Fibroblast of lung (primary cell): ENCODE results near the gene OR10A3.

Experiments used
- EZH2 ChIP-seq: IDR thresholded peaks from 2 replicates; pipeline ENCODE4 v1.5.1; 2012; ENCODE audit warnings: low read length, control low read depth, mild to moderate bottlenecking; ENCODE audit errors: missing control alignments
- TF ChIP-seq, protein P1 (sequence below), 2 donors: IDR thresholded peaks in 1 of 2; conservative IDR thresholded peaks in 1 of 2; 1 replicate in 1 of 2; 2 replicates in 1 of 2; pipeline ENCODE4 v1.5.1; 2011 to 2012; ENCODE audit warnings: low read length in 2 of 2, control low read depth in 1 of 2, inconsistent platforms in 1 of 2, low read depth in 1 of 2, mild to moderate bottlenecking in 1 of 2

DNA sequence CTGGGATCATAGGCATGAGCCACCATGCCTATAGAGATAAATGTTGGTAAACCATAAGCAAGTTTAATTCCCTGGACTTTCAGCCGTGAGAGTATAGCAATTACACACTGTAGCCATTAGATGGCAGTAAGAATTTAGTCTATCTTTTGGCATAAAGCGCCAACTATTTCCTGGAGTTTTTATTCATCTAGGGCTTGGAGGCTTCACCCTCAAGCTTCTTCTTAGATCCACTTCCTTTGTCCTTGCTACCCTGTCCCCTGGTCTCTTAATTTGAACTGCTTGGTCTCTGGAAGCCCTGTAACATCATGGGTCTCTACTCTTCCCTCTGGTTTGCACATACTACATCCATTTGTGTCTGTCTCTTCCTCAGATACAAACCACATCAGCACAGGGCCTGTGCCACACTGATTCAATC lies 48.7 kb downstream of the OR10A3 start:
- TF ChIP-seq, protein P1, sequence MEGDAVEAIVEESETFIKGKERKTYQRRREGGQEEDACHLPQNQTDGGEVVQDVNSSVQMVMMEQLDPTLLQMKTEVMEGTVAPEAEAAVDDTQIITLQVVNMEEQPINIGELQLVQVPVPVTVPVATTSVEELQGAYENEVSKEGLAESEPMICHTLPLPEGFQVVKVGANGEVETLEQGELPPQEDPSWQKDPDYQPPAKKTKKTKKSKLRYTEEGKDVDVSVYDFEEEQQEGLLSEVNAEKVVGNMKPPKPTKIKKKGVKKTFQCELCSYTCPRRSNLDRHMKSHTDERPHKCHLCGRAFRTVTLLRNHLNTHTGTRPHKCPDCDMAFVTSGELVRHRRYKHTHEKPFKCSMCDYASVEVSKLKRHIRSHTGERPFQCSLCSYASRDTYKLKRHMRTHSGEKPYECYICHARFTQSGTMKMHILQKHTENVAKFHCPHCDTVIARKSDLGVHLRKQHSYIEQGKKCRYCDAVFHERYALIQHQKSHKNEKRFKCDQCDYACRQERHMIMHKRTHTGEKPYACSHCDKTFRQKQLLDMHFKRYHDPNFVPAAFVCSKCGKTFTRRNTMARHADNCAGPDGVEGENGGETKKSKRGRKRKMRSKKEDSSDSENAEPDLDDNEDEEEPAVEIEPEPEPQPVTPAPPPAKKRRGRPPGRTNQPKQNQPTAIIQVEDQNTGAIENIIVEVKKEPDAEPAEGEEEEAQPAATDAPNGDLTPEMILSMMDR (conservative IDR thresholded peaks at IDR 0.05 in 1 of 2, IDR thresholded peaks at IDR 0.05 in 1 of 2; ENCODE audit: low read depth in 1 of 2, low read length in 2 of 2), result peak; percentile 60 to 71
- TF ChIP-seq EZH2, result no peak
